PC-3 (cell line): Measurements from ENCODE around the gene MBD3L2B.

Source experiments
- CTCF ChIP-seq: fragments of 300-600 bp; sonication (generic); conservative IDR thresholded peaks from 2 replicates; pipeline ENCODE4 v1.5.1; 2017; ENCODE audit warnings: antibody characterized with exemption, low read depth, mild to moderate bottlenecking, low read length
- EZH2 ChIP-seq: fragments of 300-600 bp; sonication (generic); IDR thresholded peaks from one replicate; pipeline ENCODE4 v1.6.1; 2017; ENCODE audit warnings: antibody characterized with exemption, mild to moderate bottlenecking, low read length; ENCODE audit not compliant: unreplicated experiment
- EZH2phosphoT487 ChIP-seq: fragments of 300-600 bp; sonication (generic); IDR thresholded peaks from 2 replicates; pipeline ENCODE4 v1.6.1; 2018; ENCODE audit warnings: mild to moderate bottlenecking, antibody characterized with exemption, low read length, borderline replicate concordance

DNA sequence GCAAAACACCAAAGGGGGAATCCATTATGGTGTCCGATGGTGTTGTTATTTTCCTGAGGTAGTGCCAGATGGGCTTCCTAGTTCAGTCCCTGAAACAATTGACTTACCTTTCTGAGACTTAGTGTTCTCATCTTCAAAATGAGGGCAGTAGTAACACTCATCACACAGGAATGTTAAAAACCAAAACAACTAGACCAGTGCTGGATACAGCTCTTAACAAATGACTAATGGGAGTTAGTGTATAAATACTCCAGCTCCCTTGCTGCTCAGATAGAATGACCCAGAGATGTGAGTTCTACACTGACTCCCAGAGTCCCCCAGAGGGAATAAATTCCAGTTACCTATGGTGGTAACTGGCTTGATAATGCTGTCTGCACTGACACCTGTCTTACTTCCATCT is 49.9 kb downstream of the MBD3L2B start:
- TF ChIP-seq CTCF, result no peak
- no peak for TF ChIP-seq EZH2phosphoT487
- TF ChIP-seq EZH2, result no peak
